HG02623 (cell line): Measurements from ENCODE around the gene CCDC30.

Source experiments
- ATAC-seq: cut with Tn5 transposase; IDR thresholded peaks from one replicate; pipeline ENCODE4 v1.9.1; 2021; ENCODE audit warnings: moderate library complexity; ENCODE audit not compliant: unreplicated experiment

The CCDC30 gene

DNA sequence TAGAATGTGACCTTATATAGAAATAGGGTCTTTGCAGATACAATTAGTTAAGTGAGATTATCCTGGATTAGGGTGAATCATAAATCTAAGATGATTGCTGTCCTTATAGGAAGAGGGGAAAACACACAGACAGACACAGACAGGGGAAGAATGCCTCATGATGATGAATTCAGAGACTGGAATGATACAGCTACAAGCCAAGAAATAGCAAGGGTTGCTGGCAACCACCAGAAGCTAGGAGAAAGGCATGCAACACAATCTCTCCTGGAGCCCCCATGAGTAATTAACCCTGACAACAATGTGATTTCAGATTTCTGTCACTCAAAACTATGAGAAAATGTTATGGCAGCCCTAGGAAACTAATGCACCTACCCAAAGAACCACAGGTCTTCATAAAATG lies 176.0 kb downstream of the CCDC30 start:
- no peak for ATAC-seq

DNA sequence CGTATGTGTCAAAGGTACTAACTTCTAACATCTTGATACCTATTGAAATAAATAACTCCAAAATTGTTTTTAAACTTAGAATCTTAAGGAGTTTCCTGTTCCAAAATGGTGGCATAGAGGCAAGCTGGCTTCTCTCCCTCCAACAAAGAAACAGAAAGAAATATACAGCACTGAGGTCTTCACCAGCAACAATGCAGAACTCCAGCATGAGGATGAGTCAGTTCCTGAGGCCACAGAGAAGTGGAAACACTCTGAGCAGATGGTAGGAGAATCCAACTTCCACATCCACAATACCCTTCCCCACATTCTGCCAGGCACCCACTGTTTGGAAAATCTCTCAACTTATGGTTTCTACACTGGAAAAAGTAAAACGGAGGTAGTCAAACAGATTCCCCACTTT lies 183.0 kb downstream of the CCDC30 start:
- ATAC-seq: no peak

GRCh38 chr1:42657201-42657600 lies 194.1 kb downstream of the CCDC30 start:
- ATAC-seq: no peak

DNA sequence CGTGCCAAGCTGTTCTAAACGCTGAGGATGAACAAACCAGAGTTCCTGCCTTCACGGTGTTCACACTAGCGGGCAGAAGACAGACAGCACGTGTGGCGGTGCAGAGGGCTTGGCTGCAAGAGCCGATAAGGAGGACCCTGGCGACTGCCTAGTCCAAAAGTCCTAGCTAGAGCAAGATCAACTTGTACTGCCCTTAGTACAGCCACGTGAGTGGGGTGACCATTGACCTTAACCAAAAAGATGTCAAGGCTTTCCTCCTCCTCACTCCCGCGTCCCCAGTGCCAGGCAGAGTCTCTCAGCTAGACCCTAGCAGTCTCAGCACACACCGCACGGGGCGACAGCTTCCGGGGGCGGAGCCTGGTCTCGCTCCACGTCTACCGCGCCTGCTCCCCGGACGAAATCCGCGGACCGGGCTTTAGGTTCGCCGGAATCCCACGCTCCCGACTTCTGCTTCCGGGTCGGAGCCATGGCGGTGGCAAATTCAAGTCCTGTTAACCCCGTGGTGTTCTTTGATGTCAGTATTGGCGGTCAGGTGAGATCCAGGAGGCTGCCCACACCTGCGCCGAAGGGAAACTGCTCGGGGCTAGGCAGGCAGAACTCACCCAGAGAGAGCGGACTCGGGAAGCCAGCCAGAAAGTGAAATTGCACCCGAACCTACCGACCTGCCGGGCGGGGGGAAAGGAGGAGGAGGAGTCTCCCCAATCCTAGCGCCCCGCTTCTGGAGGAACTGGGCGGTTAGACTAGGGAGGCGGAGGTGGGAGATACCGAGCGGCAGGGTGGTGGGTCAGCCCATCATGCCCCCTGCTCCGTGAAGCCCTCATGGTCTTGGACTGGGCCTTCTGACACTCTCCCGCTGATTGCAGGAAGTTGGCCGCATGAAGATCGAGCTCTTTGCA lies 195.1 kb downstream of the CCDC30 start, which contains the start of gene PPIH:
Gene PPIH (plus strand): TSS at position 443 of the 896 bp plus-strand sequence. CDS start 24 bp downstream, at position 467.
- peak; percentile 93 for ATAC-seq

- no peak for ATAC-seq
These were observed 195.8 kb downstream of the CCDC30 start for GRCh38 chr1:42658877-42659337.

DNA sequence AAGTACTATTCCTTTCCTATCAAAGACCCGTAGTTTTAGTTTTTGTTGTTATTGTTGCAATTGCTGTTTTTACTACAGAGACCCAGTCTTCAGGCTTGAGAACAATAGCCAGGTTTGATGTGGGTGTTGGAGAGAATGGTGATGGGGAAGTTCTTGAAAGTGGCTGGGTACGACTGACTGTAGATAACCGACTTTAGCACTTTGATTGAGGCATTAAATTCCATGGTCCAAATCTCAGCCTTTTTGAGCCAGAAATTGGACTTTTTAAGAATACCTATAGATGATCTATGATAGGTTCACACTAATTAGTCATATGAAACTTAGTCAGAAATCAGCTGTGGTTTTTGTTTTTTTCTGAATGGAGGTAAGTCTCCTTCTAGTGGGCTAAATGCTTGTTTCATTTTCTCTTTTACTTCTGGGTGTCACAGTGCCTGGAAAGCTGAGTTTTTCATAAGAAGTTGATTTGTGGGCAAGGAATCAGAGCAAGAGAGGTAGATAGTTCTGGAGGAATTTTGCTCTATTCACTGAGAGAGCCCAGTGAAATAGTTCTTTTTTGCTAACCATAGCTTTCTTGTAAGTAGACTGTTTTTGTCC lies 197.9 kb downstream of the CCDC30 start:
- ATAC-seq: no peak

- no peak for ATAC-seq
These were observed 206.8 kb downstream of the CCDC30 start for GRCh38 chr1:42669936-42670335.

DNA sequence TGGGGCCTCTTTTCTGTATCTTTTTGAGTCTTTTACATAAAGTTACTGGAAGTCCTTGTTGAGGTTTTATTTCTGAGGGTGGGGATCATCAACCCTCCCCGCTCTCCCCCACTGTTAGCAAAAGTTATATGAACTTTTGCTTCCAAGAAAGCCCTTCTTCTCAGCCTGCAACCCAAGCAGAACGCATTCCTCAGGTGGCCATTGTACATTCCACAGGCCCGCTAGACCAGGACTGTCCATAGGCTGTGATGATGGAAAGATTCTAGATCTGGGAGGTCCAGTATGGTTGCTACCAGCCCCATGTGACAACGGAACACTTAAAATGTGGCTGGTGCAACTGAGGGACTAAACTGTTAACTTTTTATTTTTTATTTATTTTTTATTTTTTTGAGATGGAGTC lies 207.3 kb downstream of the CCDC30 start:
- no peak for ATAC-seq

DNA sequence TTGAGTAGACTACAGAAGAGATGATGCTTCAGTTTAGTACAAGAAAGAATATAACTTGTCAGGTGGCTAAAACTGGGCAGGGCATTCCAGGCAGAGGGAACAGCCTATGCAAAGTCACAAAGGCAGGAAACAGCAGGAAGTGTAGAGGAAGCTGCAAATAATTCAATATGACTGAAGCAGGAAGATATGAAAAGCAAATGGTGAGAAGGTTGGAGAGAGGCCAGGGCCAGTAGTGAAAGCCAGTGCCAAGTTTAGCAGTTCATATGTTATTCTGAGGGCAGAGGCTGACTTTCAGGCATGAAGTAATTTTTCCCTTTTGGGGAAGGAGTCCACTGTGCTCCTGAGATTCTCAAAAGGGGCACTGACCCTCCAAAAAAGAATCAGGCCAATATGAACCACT lies 211.1 kb downstream of the CCDC30 start:
- ATAC-seq: no peak

DNA sequence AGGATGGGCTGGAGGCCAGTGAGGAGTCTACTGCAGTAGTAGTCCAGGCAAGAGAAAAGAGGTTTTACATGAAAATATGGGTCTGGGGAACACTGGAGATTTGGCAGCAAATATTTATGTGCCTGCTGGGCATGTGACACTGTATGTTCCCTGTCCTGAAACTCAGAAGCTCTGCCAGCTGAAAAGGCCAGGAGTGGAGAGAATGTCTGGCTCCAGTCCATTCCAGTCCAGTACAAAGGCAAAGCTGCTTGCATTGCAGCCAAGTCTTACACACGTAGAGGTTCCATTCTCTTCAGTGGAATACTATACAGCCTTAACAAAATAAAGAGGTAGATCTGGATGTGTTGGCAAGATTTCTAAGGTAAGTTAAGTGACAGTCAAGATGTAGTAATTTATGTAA lies 211.6 kb downstream of the CCDC30 start:
- ATAC-seq: no peak

GRCh38 chr1:42675467-42675866 lies 212.4 kb downstream of the CCDC30 start:
- no peak for ATAC-seq

DNA sequence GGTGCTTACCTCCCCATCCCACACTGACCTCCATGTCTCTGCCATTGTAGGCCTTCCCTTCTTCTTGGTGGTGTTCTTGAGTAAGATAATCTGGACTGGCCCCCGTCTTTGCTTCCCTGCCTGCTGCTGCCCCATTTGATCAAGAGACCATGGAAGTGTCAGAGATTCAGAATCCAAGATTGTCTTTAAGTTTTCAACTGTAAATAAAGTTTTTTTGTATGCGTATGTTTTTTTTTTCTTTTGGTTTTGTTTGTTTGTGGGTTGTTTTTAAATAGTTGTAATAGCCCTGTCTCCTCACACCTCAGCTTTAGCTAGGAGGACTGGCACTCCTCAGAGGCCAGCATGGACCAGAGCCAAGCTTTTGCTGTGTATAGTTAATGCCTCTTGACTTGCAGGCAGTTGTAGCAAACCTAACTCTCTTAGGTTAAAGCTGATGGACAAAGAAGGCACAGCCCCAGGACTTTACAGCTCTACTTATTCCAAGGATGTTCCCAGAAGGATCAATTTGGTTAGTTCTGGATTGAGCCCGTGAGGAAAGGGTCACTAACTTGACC lies 213.5 kb downstream of the CCDC30 start:
- no peak for ATAC-seq

DNA sequence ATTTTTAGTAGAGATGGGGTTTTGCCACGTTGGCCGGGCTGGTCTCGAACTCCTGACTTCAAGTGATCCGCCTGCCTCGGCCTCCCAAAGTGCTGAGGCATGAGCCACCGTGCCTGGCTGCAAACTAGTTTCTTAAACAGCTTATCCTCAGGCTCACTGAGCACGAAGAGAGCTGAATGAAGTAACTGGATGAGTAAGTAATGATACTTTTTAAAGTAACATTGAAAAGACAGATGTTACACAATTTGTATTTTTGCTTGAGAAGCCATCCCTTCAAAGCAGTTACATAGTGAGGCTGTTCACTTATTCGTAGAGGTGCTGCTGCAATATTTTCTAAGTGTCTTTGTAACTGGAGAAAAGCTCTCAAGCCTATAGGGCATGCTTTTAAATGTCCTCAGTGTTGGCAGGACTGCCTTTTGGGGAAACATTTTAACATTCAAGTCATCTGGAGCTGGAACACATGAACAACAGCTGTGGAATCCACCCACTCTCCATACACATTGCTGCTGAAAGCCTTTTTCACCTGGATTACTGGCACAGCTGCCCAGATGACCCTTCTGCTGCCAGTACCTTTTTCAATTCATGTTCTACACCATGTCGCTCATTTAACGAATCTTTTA lies 216.4 kb downstream of the CCDC30 start:
- ATAC-seq: no peak

- ATAC-seq: no peak
These were observed 217.0 kb downstream of the CCDC30 start for GRCh38 chr1:42680055-42680454.

- ATAC-seq: no peak
These were observed 218.0 kb downstream of the CCDC30 start for GRCh38 chr1:42680921-42681683.

- ATAC-seq: peak; percentile 85
These were observed 218.8 kb downstream of the CCDC30 start, which contains the start of gene YBX1 for GRCh38 chr1:42681741-42682483. Gene YBX1 (plus strand): TSS chr1:42682418. CDS start chr1:42682566, 148 bp downstream.

DNA sequence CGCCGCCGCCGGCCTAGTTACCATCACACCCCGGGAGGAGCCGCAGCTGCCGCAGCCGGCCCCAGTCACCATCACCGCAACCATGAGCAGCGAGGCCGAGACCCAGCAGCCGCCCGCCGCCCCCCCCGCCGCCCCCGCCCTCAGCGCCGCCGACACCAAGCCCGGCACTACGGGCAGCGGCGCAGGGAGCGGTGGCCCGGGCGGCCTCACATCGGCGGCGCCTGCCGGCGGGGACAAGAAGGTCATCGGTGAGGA lies 219.3 kb downstream of the CCDC30 start:
- ATAC-seq: peak; percentile 8

- peak; percentile 41 for ATAC-seq
These were observed 219.8 kb downstream of the CCDC30 start for GRCh38 chr1:42682739-42683531.

DNA sequence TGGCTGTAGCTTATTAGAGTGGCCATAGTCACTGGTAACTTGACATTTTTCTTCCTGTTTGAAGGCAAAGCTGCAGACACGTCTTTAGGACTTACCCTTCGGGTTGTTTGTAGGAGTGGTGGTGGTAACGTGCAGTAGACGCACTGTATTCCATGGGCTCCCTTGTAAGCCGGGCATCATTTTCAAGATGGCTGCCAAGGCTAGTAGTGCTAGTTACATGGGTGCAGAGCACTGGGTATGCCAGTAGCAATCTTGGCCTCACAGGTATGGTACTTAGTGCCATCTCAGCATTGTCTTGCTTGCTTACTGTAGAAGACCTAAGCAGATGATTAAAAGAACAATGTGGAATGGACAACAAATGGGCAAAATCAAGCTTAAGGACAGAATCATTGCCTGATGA lies 221.1 kb downstream of the CCDC30 start:
- no peak for ATAC-seq
